ENCODE data around the gene MAPK12. TPM values are rescaled to one million over a fixed set of nuclear protein-coding genes. Genes with fewer than 3 reads are reported as not detected.

The MAPK12 gene
- total RNA-seq, 1 donor = 0.73 TPM

- H3K4me1 ChIP-seq (ENCODE audit: insufficient read depth, low read length) = peaks cover 31% of the 10 kb centered on the region
- no peak overlapping the region for H3K4me3 ChIP-seq (ENCODE audit: low read length)
- H3K27me3 ChIP-seq (ENCODE audit: insufficient read depth, low read length) = no peaks in the 10 kb centered on the region
- H3K9me3 ChIP-seq (ENCODE audit: low read depth, low read length) = no peaks in the 10 kb centered on the region
Measured at GRCh38 chr22:50292643-50293440, 31.4 kb upstream of the MAPK12 start.

GRCh38 chr22:50289942-50290630, 28.6 kb upstream of the MAPK12 start:
- Histone ChIP-seq H3K4me3 (ENCODE audit: low read length) (no peak overlapping the region), H3K27me3 (ENCODE audit: insufficient read depth, low read length) (no peaks in the 10 kb centered on the region), H3K4me1 (ENCODE audit: insufficient read depth, low read length) (peaks cover 31% of the 10 kb centered on the region), H3K9me3 (ENCODE audit: low read depth, low read length) (no peaks in the 10 kb centered on the region)

GRCh38 chr22:50289151-50289941, 27.9 kb upstream of the MAPK12 start:
- Histone ChIP-seq H3K4me1 (ENCODE audit: insufficient read depth, low read length) (peaks cover 26% of the 10 kb centered on the region), H3K4me3 (ENCODE audit: low read length) (no peak overlapping the region), H3K27me3 (ENCODE audit: insufficient read depth, low read length) (no peaks in the 10 kb centered on the region), H3K9me3 (ENCODE audit: low read depth, low read length) (no peaks in the 10 kb centered on the region)

GRCh38 chr22:50287731-50288130, 26.2 kb upstream of the MAPK12 start:
- no peaks in the 10 kb centered on the region for H3K27me3 ChIP-seq (ENCODE audit: insufficient read depth, low read length)
- H3K4me3 ChIP-seq (ENCODE audit: low read length) = no peak overlapping the region
- peaks cover 15% of the 10 kb centered on the region for H3K4me1 ChIP-seq (ENCODE audit: insufficient read depth, low read length)
- H3K9me3 ChIP-seq (ENCODE audit: low read depth, low read length) = no peaks in the 10 kb centered on the region

GRCh38 chr22:50286701-50287318, 25.3 kb upstream of the MAPK12 start:
- Histone ChIP-seq H3K27me3 (ENCODE audit: insufficient read depth, low read length) (no peaks in the 10 kb centered on the region), H3K9me3 (ENCODE audit: low read depth, low read length) (no peaks in the 10 kb centered on the region), H3K4me3 (ENCODE audit: low read length) (no peak overlapping the region), H3K4me1 (ENCODE audit: insufficient read depth, low read length) (peaks cover 8% of the 10 kb centered on the region)

GRCh38 chr22:50286275-50286674, 24.8 kb upstream of the MAPK12 start:
- Histone ChIP-seq H3K9me3 (ENCODE audit: low read depth, low read length) (no peaks in the 10 kb centered on the region), H3K27me3 (ENCODE audit: insufficient read depth, low read length) (no peaks in the 10 kb centered on the region), H3K4me3 (ENCODE audit: low read length) (no peak overlapping the region), H3K4me1 (ENCODE audit: insufficient read depth, low read length) (peaks cover 2% of the 10 kb centered on the region)

GRCh38 chr22:50285568-50286229, 24.2 kb upstream of the MAPK12 start:
- H3K27me3 ChIP-seq (ENCODE audit: insufficient read depth, low read length) = no peaks in the 10 kb centered on the region
- no peak overlapping the region for H3K4me3 ChIP-seq (ENCODE audit: low read length)
- H3K9me3 ChIP-seq (ENCODE audit: low read depth, low read length) = no peaks in the 10 kb centered on the region
- H3K4me1 ChIP-seq (ENCODE audit: insufficient read depth, low read length) = no peaks in the 10 kb centered on the region

- Histone ChIP-seq H3K9me3 (ENCODE audit: low read depth, low read length) (no peaks in the 10 kb centered on the region), H3K4me1 (ENCODE audit: insufficient read depth, low read length) (no peaks in the 10 kb centered on the region), H3K4me3 (ENCODE audit: low read length) (no peak overlapping the region), H3K27me3 (ENCODE audit: insufficient read depth, low read length) (no peaks in the 10 kb centered on the region)
Measured at GRCh38 chr22:50284479-50284878, 23.0 kb upstream of the MAPK12 start.

GRCh38 chr22:50283821-50284220, 22.3 kb upstream of the MAPK12 start:
- H3K27me3 ChIP-seq (ENCODE audit: insufficient read depth, low read length) = no peaks in the 10 kb centered on the region
- H3K4me3 ChIP-seq (ENCODE audit: low read length) = no peak overlapping the region
- no peaks in the 10 kb centered on the region for H3K9me3 ChIP-seq (ENCODE audit: low read depth, low read length)
- H3K4me1 ChIP-seq (ENCODE audit: insufficient read depth, low read length) = no peaks in the 10 kb centered on the region

- Histone ChIP-seq H3K4me1 (ENCODE audit: insufficient read depth, low read length) (no peaks in the 10 kb centered on the region), H3K27me3 (ENCODE audit: insufficient read depth, low read length) (no peaks in the 10 kb centered on the region), H3K4me3 (ENCODE audit: low read length) (no peak overlapping the region), H3K9me3 (ENCODE audit: low read depth, low read length) (no peaks in the 10 kb centered on the region)
Measured at GRCh38 chr22:50282361-50283155, 21.1 kb upstream of the MAPK12 start.

GRCh38 chr22:50281957-50282356, 20.5 kb upstream of the MAPK12 start:
- Histone ChIP-seq H3K4me3 (ENCODE audit: low read length) (no peak overlapping the region), H3K9me3 (ENCODE audit: low read depth, low read length) (no peaks in the 10 kb centered on the region), H3K27me3 (ENCODE audit: insufficient read depth, low read length) (no peaks in the 10 kb centered on the region), H3K4me1 (ENCODE audit: insufficient read depth, low read length) (no peaks in the 10 kb centered on the region)

GRCh38 chr22:50281384-50281760, 19.9 kb upstream of the MAPK12 start:
- no peaks in the 10 kb centered on the region for H3K9me3 ChIP-seq (ENCODE audit: low read depth, low read length)
- no peak overlapping the region for H3K4me3 ChIP-seq (ENCODE audit: low read length)
- no peaks in the 10 kb centered on the region for H3K27me3 ChIP-seq (ENCODE audit: insufficient read depth, low read length)
- H3K4me1 ChIP-seq (ENCODE audit: insufficient read depth, low read length) = no peaks in the 10 kb centered on the region

GRCh38 chr22:50280708-50281383, 19.4 kb upstream of the MAPK12 start:
- H3K27me3 ChIP-seq (ENCODE audit: insufficient read depth, low read length) = no peaks in the 10 kb centered on the region
- no peak overlapping the region for H3K4me3 ChIP-seq (ENCODE audit: low read length)
- no peaks in the 10 kb centered on the region for H3K9me3 ChIP-seq (ENCODE audit: low read depth, low read length)
- no peaks in the 10 kb centered on the region for H3K4me1 ChIP-seq (ENCODE audit: insufficient read depth, low read length)

Data from mononuclear cell (primary cell).